ENCODE data around the gene ATXN1.
"Not testable (repeated sequence)": the region's sequence is repeated elsewhere in the genome, so short reads cannot be mapped to it uniquely, and the experiment has no call there.

The ATXN1 gene

GRCh38 chr6:16271428-16271827, 489.8 kb downstream of the ATXN1 start:
- H3K9ac ChIP-seq (ENCODE audit: low read depth, low read length, poor library complexity, severe bottlenecking) = no peak overlapping the region
- no peak overlapping the region for H3K4me3 ChIP-seq (ENCODE audit: low read length, poor library complexity, severe bottlenecking)
- peaks cover 8% of the 10 kb centered on the region for H3K4me1 ChIP-seq (ENCODE audit: insufficient read depth, low read length, poor library complexity, severe bottlenecking)
- TF ChIP-seq CTCF (conservative IDR thresholded peaks at IDR 0.05; ENCODE audit: low read length) (no peak), EZH2phosphoT487 (IDR thresholded peaks at IDR 0.05; ENCODE audit: borderline replicate concordance) (no peak)
- no peaks in the 10 kb centered on the region for H4K20me1 ChIP-seq (ENCODE audit: insufficient read depth, low read length, poor library complexity, severe bottlenecking)
- H3K9me3 ChIP-seq (ENCODE audit: insufficient read depth, low read depth, low read length) = no peaks in the 10 kb centered on the region
- no peaks in the 10 kb centered on the region for H3K36me3 ChIP-seq (ENCODE audit: insufficient read depth, low read length)
- no peak overlapping the region for H3K4me2 ChIP-seq (ENCODE audit: low read depth, low read length, poor library complexity, severe bottlenecking)
- no peaks in the 10 kb centered on the region for H3K79me2 ChIP-seq (ENCODE audit: insufficient read depth, low read length)
- no peaks in the 10 kb centered on the region for H3K27me3 ChIP-seq (ENCODE audit: insufficient read depth, low read length, poor library complexity, severe bottlenecking)
- no peaks in the 10 kb centered on the region for H3K9me2 ChIP-seq (replicated peaks; ENCODE audit: low read depth, low read length)
- no peaks in the 10 kb centered on the region for H3F3A ChIP-seq (ENCODE audit: low read depth)
- no peak overlapping the region for H2AFZ ChIP-seq (ENCODE audit: low read length)

GRCh38 chr6:16270178-16270794, 491.0 kb downstream of the ATXN1 start:
- no peaks in the 10 kb centered on the region for H3F3A ChIP-seq (ENCODE audit: low read depth)
- no peak overlapping the region for H3K9ac ChIP-seq (ENCODE audit: low read depth, low read length, poor library complexity, severe bottlenecking)
- no peaks in the 10 kb centered on the region for H3K36me3 ChIP-seq (ENCODE audit: insufficient read depth, low read length)
- H4K20me1 ChIP-seq (ENCODE audit: insufficient read depth, low read length, poor library complexity, severe bottlenecking) = no peaks in the 10 kb centered on the region
- no peaks in the 10 kb centered on the region for H3K79me2 ChIP-seq (ENCODE audit: insufficient read depth, low read length)
- H3K4me2 ChIP-seq (ENCODE audit: low read depth, low read length, poor library complexity, severe bottlenecking) = no peak overlapping the region
- TF ChIP-seq CTCF (conservative IDR thresholded peaks at IDR 0.05; ENCODE audit: low read length) (no peak), EZH2phosphoT487 (IDR thresholded peaks at IDR 0.05; ENCODE audit: borderline replicate concordance) (no peak)
- H2AFZ ChIP-seq (ENCODE audit: low read length) = no peak overlapping the region
- H3K9me3 ChIP-seq (ENCODE audit: insufficient read depth, low read depth, low read length) = no peaks in the 10 kb centered on the region
- no peaks in the 10 kb centered on the region for H3K9me2 ChIP-seq (replicated peaks; ENCODE audit: low read depth, low read length)
- H3K4me1 ChIP-seq (ENCODE audit: insufficient read depth, low read length, poor library complexity, severe bottlenecking) = peaks cover 8% of the 10 kb centered on the region
- H3K27me3 ChIP-seq (ENCODE audit: insufficient read depth, low read length, poor library complexity, severe bottlenecking) = no peaks in the 10 kb centered on the region
- no peak overlapping the region for H3K4me3 ChIP-seq (ENCODE audit: low read length, poor library complexity, severe bottlenecking)

- not testable (repeated sequence) for H3K27me3 ChIP-seq (ENCODE audit: insufficient read depth, low read length, poor library complexity, severe bottlenecking); H3K4me1 ChIP-seq (ENCODE audit: insufficient read depth, low read length, poor library complexity, severe bottlenecking); H3F3A ChIP-seq (ENCODE audit: low read depth); H4K20me1 ChIP-seq (ENCODE audit: insufficient read depth, low read length, poor library complexity, severe bottlenecking); H2AFZ ChIP-seq (ENCODE audit: low read length); H3K9me3 ChIP-seq (ENCODE audit: insufficient read depth, low read depth, low read length); H3K9ac ChIP-seq (ENCODE audit: low read depth, low read length, poor library complexity, severe bottlenecking); H3K4me2 ChIP-seq (ENCODE audit: low read depth, low read length, poor library complexity, severe bottlenecking); H3K79me2 ChIP-seq (ENCODE audit: insufficient read depth, low read length); H3K36me3 ChIP-seq (ENCODE audit: insufficient read depth, low read length); H3K9me2 ChIP-seq (replicated peaks; ENCODE audit: low read depth, low read length); H3K4me3 ChIP-seq (ENCODE audit: low read length, poor library complexity, severe bottlenecking)
Measured at GRCh38 chr6:16269442-16270070, 491.7 kb downstream of the ATXN1 start.

Data from Loucy (cell line).